Ascending aorta (tissue), 2 donors: ENCODE results near the gene CTIF. TPM values are rescaled to one million over a fixed set of nuclear protein-coding genes. Genes with fewer than 3 reads are reported as not detected.

Experiments
- DNase-seq, 2 donors: peaks; one replicate each; pipeline ENCODE4 v3.0.0-alpha.2; 2019; ENCODE audit warnings: low spot score in 2 of 2
- H3K27ac ChIP-seq, 2 donors: fragments of 200-600 bp; sonication (generic); one replicate each; pipeline ENCODE4 v1.5.1; 2016 to 2017; ENCODE audit warnings: mild to moderate bottlenecking in 1 of 2
- H3K27me3 ChIP-seq: fragments of 200-600 bp; sonication (generic); one replicate; pipeline ENCODE4 v1.5.1; 2017
- H3K36me3 ChIP-seq, 2 donors: fragments of 200-600 bp; sonication (generic); one replicate each; pipeline ENCODE4 v1.5.1; 2016
- H3K4me1 ChIP-seq, 2 donors: fragments of 200-600 bp; sonication (generic); one replicate each; pipeline ENCODE4 v1.5.1; 2016 to 2017; ENCODE audit warnings: mild to moderate bottlenecking in 1 of 2
- H3K4me3 ChIP-seq, 2 donors: fragments of 200-600 bp; sonication (generic); one replicate each; pipeline ENCODE4 v1.5.1; 2016 to 2017; ENCODE audit warnings: mild to moderate bottlenecking in 1 of 2
- H3K9me3 ChIP-seq, 2 donors: fragments of 200-600 bp; sonication (generic); one replicate each; pipeline ENCODE4 v1.5.1; 2016
- CTCF ChIP-seq, 3 experiments: fragments of 200-600 bp in 2 of 3; fragments of 450-650 bp in 1 of 3; sonication (generic) in 2 of 3; IDR thresholded peaks; one replicate each; pipeline ENCODE4 v1.5.1; 2016 to 2019; ENCODE audit warnings: antibody characterized with exemption in 3 of 3, mild to moderate bottlenecking in 1 of 3, moderate library complexity in 1 of 3
- intact Hi-C: fragments of 100-400 bp; cut with DNase I; formaldehyde crosslinking; loops from one replicate; pipeline ENCODE4 v1.15.1; 2023
- total RNA-seq: library from RNA; depleted of rRNA; stranded (reverse); fragments of >200 nt; gene quantifications from one replicate; pipeline ENCODE4 v1.1.0, GENCODE V29; 2016

Gene CTIF
- total RNA-seq, 1 donor from 2014 or later, result 55.3 TPM

GRCh38 chr18:48573632-48574283 lies 34.9 kb downstream of the CTIF start:
- Histone ChIP-seq H3K36me3 (no peaks in the 10 kb centered on the region), H3K27me3 (no peaks in the 10 kb centered on the region), H3K9me3 (no peaks in the 10 kb centered on the region), H3K4me1 (peaks cover 6 to 30% of the 10 kb centered on the region in 2 donors), H3K4me3 (no peak overlapping the region), H3K27ac (peak overlapping the region in 1 of 2 donors; percentile 39)
- intact Hi-C loops, result loop anchor here (5.0 kb wide), 1 partner anchor 36 kb away; the partner anchor contains the start of gene CTIF
- no peak for TF ChIP-seq CTCF (IDR thresholded peaks at IDR 0.05)
- no peak for DNase-seq

- intact Hi-C loops, result loop anchor here (5.0 kb wide), 1 partner anchor 37 kb away; the partner anchor contains the start of gene CTIF
- H3K36me3 ChIP-seq, result no peaks in the 10 kb centered on the region
- peaks cover 6 to 30% of the 10 kb centered on the region in 2 donors for H3K4me1 ChIP-seq
- H3K4me3 ChIP-seq, result no peak overlapping the region
- TF ChIP-seq CTCF (IDR thresholded peaks at IDR 0.05), result no peak
- H3K27ac ChIP-seq, result peak overlapping the region in 1 of 2 donors; percentile 7
- no peaks in the 10 kb centered on the region for H3K27me3 ChIP-seq
- H3K9me3 ChIP-seq, result no peaks in the 10 kb centered on the region
- DNase-seq, result no peak
Measured at GRCh38 chr18:48574667-48575300, 36.0 kb downstream of the CTIF start.

- intact Hi-C loops, result no loop called here
- DNase-seq, result no peak
- Histone ChIP-seq H3K4me3 (no peak overlapping the region), H3K9me3 (no peaks in the 10 kb centered on the region), H3K4me1 (peaks cover 6 to 29% of the 10 kb centered on the region in 2 donors), H3K27me3 (no peaks in the 10 kb centered on the region), H3K36me3 (no peaks in the 10 kb centered on the region), H3K27ac (no peak overlapping the region)
- no peak for TF ChIP-seq CTCF (IDR thresholded peaks at IDR 0.05)
Measured at GRCh38 chr18:48575301-48575657, 36.4 kb downstream of the CTIF start.

- H3K4me1 ChIP-seq, result peaks cover 6 to 27% of the 10 kb centered on the region in 2 donors
Measured at GRCh38 chr18:48575658-48576456, 37.0 kb downstream of the CTIF start.

GRCh38 chr18:48576457-48576771 lies 37.6 kb downstream of the CTIF start:
- peak overlapping the region; percentile 4 to 51 for H3K27ac ChIP-seq
- intact Hi-C loops, result no loop called here
- no peaks in the 10 kb centered on the region for H3K27me3 ChIP-seq
- no peak for TF ChIP-seq CTCF (IDR thresholded peaks at IDR 0.05)
- peaks cover 8 to 31% of the 10 kb centered on the region in 2 donors for H3K4me1 ChIP-seq
- no peak for DNase-seq
- peak overlapping the region in 1 of 2 donors; percentile 8 for H3K4me3 ChIP-seq
- no peaks in the 10 kb centered on the region for H3K36me3 ChIP-seq
- no peaks in the 10 kb centered on the region for H3K9me3 ChIP-seq

More at GRCh38 chr18:48575658-48576456, 37.0 kb downstream of the CTIF start:
- no peaks in the 10 kb centered on the region for H3K36me3 ChIP-seq
- intact Hi-C loops, result no loop called here
- peak overlapping the region in 1 of 2 donors; percentile 8 for H3K4me3 ChIP-seq
- no peaks in the 10 kb centered on the region for H3K9me3 ChIP-seq
- TF ChIP-seq CTCF (IDR thresholded peaks at IDR 0.05), result no peak
- no peak for DNase-seq
- H3K27me3 ChIP-seq, result no peaks in the 10 kb centered on the region
- H3K27ac ChIP-seq, result peak overlapping the region; percentile 31 to 51
